ENCODE data around the gene RTCB.
"Not testable (repeated sequence)": the region's sequence is repeated elsewhere in the genome, so short reads cannot be mapped to it uniquely, and the experiment has no call there.

Gene RTCB

GRCh38 chr22:32389685-32390084, 22.4 kb downstream of the RTCB start:
- DNase-seq (ENCODE audit: low spot score): no peak

DNA sequence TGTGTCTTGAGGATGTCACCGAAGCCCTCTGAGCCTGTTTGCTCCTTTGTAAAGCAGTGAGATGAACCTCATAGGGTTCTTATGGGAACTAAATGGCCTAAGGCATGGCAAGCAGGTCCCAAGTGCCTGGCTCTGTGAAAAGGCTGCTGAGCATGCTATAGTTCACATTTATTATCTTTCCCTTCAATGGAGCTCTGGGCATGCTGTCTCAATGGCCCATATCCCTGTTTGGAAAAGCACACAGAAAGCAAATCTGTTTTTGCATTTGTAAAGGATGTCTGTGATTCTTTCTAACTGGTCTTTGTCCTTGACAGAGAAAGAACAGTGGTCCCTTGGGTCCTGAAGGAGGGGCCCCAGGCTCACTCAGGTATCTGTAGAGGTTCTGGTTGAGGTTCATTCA, 26.4 kb downstream of the RTCB start:
- DNase-seq (ENCODE audit: low spot score): no peak

GRCh38 chr22:32380991-32381390, 31.1 kb downstream of the RTCB start:
- no peak for DNase-seq (ENCODE audit: low spot score)

DNA sequence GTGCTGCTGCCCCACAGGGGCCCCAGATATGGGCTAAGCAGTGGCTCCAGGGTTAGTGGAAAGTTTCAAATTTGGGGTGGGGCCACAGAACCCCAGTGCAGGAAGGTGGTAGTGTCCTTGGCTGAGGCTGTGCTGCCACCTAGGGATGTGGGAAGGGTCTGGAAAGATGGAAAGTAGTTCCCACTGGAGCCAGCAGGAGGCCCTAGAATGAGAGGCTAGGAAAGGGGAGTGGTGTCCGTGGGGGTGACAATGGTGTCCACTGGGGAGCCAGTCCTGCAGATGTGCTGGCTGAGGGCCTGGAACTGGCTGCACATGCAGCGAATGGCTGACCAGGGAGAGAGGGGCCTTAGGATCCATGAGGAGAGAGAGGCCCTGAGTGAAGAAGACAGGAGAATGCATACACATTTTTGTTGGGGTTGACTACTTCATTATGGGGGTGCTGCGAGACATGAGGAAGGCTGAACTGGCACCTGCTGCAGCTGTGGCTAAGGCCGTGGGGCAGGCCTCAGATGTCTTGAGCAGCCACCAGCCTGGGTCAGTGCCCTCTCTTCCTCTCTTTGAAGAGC, 33.3 kb downstream of the RTCB start:
- DNase-seq (ENCODE audit: low spot score): no peak

DNA sequence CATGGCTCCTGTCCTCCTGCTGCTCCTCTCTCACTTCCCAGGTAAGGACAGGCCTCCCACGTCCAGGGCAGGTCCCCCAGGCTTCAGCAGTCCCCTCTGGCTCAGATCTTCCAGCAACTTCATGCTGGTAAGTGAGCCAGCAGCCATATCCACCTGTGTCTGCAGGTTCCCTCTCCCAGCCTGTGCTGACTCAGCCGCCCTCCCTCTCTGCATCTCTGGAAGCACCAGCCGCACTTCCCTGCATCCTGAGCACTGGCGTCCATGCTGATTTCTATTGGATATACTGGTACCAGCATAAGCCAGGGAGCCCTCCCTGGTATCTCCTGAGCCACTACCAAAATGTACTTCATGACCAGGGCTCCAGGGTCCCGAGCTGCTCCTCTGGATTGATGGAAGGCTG, 35.4 kb downstream of the RTCB start:
- no peak for DNase-seq (ENCODE audit: low spot score)

DNA sequence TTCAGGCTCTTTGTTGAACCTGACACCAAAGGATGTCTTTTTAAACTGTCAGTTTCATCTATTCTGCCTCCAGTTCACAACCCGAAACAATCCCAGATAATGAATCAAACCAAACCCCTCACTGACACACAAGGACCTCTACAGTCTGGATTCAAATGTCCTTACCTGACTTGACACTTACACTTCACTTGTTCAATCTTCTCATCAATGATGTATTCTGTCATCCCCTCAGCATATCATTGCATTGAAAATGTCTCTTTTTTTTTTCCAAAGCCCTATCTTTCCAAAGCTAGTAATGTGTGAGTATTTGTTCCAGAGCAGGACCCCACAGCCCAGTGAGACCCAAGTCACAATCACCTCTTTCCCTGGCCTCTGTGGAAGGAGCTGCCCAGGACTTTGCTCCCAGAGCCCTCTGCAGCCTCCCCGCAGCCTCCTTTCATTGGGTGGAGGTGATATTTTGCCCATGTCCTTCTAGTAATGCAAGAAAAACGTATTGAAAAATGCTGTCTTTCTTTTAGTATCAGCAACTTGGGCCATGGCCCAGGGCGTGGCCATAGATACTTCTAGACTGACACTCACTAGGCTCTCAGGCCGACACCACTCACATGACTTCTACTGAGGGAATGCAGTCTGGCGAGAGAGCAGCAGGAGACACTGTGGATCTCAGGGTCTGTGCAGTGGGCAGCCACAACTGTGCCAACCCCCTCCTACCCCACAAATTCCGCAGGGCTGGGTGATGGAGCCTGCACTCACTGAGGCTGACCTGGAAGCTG, 36.2 kb downstream of the RTCB start:
- DNase-seq (ENCODE audit: low spot score): no peak

DNA sequence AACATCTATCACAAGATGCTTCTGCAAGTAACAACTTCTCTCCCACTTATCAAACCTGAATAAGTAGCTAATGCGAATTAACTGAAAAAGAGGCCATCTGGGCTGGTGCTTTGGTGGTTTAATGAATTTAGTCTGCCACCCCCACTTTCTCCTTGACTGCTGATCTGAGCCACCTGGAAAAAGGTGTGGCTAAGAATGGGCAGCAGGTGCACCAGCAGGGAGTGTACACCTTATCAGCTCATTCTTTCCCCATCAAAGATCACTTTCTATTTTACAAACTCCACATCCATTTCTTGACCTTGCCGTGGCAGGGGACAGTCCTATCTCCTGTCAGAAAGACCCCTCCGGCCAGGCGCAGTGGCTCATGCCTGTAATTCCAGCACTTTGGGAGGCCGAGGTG, 47.8 kb downstream of the RTCB start:
- DNase-seq (ENCODE audit: low spot score): no peak

- no peak for DNase-seq (ENCODE audit: low spot score)
These were observed 50.8 kb downstream of the RTCB start for GRCh38 chr22:32361257-32361656.

DNA sequence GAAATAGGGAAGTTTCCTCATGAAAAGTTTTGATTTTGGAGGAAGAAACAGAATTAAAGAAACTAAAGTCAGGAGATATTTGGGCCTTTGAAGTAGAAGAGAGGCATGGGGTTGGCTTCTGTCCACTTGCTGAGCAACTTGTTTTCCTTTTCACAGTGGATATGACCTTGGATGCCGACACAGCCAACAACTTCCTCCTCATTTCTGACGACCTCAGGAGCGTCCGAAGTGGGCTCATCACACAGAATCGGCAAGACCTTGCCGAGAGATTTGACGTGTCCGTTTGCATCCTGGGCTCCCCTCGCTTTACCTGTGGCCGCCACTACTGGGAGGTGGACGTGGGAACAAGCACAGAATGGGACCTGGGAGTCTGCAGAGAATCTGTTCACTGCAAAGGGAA, 52.0 kb downstream of the RTCB start:
- not testable (repeated sequence) for DNase-seq (ENCODE audit: low spot score)

DNA sequence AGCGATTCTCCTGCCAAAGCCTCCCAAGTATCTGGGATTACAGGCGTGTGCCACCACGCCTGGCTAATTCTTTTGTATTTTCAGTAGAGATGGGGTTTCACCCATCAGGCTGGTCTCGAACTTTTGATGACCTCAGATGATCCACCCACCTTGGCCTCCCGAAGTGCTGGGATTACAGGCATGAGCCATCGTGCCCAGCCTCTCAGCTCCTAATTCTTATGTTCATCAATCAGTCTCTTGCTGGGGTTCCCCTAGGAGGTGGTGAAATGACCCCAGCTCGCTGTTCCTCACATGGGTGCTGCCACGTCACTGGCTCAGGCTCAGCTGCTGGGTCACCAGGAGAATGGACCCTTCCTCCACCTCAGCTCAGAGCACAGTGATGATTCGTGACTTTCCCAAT, 54.5 kb downstream of the RTCB start, which contains the start of gene RFPL3:
Gene RFPL3 (plus strand): TSS at position 301 of the 400 bp plus-strand sequence. CDS start 205 bp downstream, outside the sequence.
- DNase-seq (ENCODE audit: low spot score): not testable (repeated sequence)

GRCh38 chr22:32355760-32356159, 56.3 kb downstream of the RTCB start:
- no peak for DNase-seq (ENCODE audit: low spot score)

GRCh38 chr22:32354360-32355351, 57.4 kb downstream of the RTCB start:
- no peak for DNase-seq (ENCODE audit: low spot score)

DNA sequence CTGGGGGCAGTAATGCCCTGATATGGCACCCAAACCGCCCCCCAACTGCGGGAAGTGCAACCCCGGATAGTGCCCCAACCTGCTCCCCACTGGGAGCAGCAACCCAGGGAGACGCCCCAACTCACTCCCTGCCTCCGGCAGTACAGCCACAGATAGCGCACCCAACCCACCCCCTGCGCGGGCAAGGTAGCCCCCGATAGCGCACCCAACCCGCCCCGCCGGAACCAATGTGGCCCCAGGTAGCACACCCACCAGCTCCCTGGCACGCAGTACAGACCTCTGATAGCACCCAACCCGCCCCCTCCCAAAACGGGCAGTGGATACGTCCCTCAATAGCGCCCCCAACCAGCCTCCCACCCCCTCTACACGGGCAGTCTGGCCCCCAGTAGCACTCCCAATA, 58.2 kb downstream of the RTCB start:
- DNase-seq (ENCODE audit: low spot score): no peak

- no peak for DNase-seq (ENCODE audit: low spot score)
These were observed 58.8 kb downstream of the RTCB start for GRCh38 chr22:32353292-32353691.

DNA sequence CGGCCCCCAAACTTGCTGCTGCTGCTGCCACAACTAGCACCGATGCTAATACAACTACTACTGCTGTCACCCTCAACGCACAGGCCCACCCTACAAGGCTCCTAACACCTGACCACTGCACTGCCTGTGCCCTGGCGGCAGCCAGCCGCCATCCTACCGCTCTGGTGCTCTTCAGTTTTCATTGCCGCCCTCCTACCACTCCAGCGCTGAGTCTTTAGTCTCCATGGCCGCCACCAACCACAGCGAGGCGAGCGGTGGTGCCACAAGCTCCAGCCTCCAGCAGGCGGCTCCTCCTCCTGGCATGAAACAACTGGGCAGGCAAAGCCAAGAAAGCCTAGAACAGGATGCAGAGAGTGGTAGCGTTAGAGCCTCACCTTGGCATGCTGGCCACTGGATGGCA, 59.4 kb downstream of the RTCB start:
- DNase-seq (ENCODE audit: low spot score): no peak

GRCh38 chr22:32351875-32352274, 60.2 kb downstream of the RTCB start:
- not testable (repeated sequence) for DNase-seq (ENCODE audit: low spot score)

GRCh38 chr22:32348031-32348611, 63.9 kb downstream of the RTCB start:
- no peak for DNase-seq (ENCODE audit: low spot score)

GRCh38 chr22:32343941-32344340, 68.1 kb downstream of the RTCB start:
- DNase-seq (ENCODE audit: low spot score): no peak

GRCh38 chr22:32342977-32343376, 69.1 kb downstream of the RTCB start:
- DNase-seq (ENCODE audit: low spot score): no peak

DNA sequence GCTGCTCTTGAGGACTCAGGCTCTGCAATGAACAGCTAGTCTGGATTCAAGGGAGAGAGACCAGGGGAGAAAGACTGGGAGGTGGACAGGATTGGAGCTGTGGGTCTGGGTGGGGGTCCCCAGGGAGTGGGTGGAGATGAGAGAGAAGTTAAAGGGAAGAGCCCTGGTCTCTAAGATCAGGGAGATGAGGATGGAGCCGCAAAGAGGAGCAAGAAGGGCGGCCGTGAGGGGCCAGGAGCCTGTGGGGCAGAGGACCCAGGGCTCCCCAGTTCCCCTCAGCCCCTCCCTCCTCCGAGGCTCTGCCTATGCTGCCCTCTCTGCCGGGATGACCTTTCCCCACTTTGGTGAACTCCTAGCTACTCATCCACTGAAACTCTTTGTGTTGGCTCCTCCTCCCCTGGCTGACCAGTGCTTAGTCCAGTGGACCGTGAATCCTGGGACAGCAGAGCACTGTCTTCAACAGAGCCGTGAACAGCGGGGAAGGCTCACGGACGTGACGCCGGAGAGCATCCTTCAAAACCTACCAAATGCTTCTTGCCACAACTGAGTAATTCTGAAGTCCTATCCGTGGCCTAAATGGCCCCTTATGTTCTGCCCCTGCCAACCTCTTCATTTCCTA, 70.8 kb downstream of the RTCB start:
- DNase-seq (ENCODE audit: low spot score): no peak

DNA sequence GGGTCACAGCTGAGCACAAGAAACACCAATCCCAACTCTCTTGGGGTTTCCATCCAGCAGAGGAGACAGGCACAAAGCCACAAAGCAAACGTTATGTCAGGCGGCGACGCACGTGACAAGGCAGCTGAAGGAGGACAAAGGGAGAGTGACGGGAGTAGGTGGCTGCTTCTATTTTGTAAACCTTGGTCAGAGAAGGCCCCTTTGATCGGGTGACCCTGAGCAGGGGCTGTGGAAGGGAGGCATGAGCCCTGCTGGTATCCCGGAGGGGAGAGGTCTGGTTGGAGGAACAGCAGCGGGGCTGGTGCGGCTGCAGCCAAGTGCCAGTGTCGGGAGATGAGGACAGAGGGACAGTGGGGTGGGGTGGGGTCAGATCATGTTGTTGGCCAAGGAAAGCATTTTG, 71.6 kb downstream of the RTCB start:
- DNase-seq (ENCODE audit: low spot score): no peak
